Fibroblast of villous mesenchyme (primary cell): Measurements from ENCODE around the gene ZFPM1. TPM values are rescaled to one million over a fixed set of nuclear protein-coding genes. Genes with fewer than 3 reads are reported as not detected.

Experiments
- DNase-seq: peaks from one replicate; pipeline ENCODE4 v3.0.0-alpha.2; 2010; ENCODE audit warnings: low read depth
- H3K4me3 ChIP-seq: 2 replicates; pipeline ENCODE4 v1.5.1; 2011; ENCODE audit warnings: low read depth, mild to moderate bottlenecking, low read length
- CTCF ChIP-seq: IDR thresholded peaks from 2 replicates; pipeline ENCODE4 v1.5.1; 2012; ENCODE audit warnings: low read depth, mild to moderate bottlenecking, low read length; ENCODE audit not compliant: insufficient read depth
- total RNA-seq: library from RNA; depleted of rRNA; stranded (reverse); fragments of >200 nt; gene quantifications from 2 replicates; pipeline ENCODE4 v1.2.3, GENCODE V29; 2012

Gene ZFPM1
- total RNA-seq, 1 donor = 2.6 TPM

- H3K4me3 ChIP-seq = no peak overlapping the region
- TF ChIP-seq CTCF = no peak
- no peak for DNase-seq
Observed at GRCh38 chr16:88413631-88414030, 39.4 kb upstream of the ZFPM1 start.

- no peak for DNase-seq
- TF ChIP-seq CTCF = no peak
Observed at GRCh38 chr16:88414521-88415380, 38.3 kb upstream of the ZFPM1 start.

GRCh38 chr16:88415381-88415705 is 37.7 kb upstream of the ZFPM1 start:
- no peak for DNase-seq
- H3K4me3 ChIP-seq = no peak overlapping the region
- no peak for TF ChIP-seq CTCF

More at GRCh38 chr16:88414521-88415380, 38.3 kb upstream of the ZFPM1 start:
- H3K4me3 ChIP-seq = no peak overlapping the region

GRCh38 chr16:88415713-88416323 is 37.3 kb upstream of the ZFPM1 start:
- H3K4me3 ChIP-seq = no peak overlapping the region
- TF ChIP-seq CTCF = no peak
- DNase-seq = no peak

GRCh38 chr16:88416686-88417085 is 36.4 kb upstream of the ZFPM1 start:
- TF ChIP-seq CTCF = no peak

GRCh38 chr16:88417684-88418476 is 35.2 kb upstream of the ZFPM1 start:
- TF ChIP-seq CTCF = no peak
- no peak overlapping the region for H3K4me3 ChIP-seq
- DNase-seq = no peak

More at GRCh38 chr16:88416686-88417085, 36.4 kb upstream of the ZFPM1 start:
- DNase-seq = no peak
- no peak overlapping the region for H3K4me3 ChIP-seq
